GM11168 (cell line): ENCODE measurements around the gene SEZ6L2.
"Not testable (repeated sequence)": the region's sequence is repeated elsewhere in the genome, so short reads cannot be mapped to it uniquely, and the experiment has no call there.

Source experiments
- in situ Hi-C: fragments of 300-500 bp; cut with MboI; formaldehyde crosslinking; loops from one replicate; pipeline ENCODE4 v1.12.0; 2022; ENCODE audit warnings: low sequenced_read_pairs; ENCODE audit not compliant: unreplicated experiment

The SEZ6L2 gene

DNA sequence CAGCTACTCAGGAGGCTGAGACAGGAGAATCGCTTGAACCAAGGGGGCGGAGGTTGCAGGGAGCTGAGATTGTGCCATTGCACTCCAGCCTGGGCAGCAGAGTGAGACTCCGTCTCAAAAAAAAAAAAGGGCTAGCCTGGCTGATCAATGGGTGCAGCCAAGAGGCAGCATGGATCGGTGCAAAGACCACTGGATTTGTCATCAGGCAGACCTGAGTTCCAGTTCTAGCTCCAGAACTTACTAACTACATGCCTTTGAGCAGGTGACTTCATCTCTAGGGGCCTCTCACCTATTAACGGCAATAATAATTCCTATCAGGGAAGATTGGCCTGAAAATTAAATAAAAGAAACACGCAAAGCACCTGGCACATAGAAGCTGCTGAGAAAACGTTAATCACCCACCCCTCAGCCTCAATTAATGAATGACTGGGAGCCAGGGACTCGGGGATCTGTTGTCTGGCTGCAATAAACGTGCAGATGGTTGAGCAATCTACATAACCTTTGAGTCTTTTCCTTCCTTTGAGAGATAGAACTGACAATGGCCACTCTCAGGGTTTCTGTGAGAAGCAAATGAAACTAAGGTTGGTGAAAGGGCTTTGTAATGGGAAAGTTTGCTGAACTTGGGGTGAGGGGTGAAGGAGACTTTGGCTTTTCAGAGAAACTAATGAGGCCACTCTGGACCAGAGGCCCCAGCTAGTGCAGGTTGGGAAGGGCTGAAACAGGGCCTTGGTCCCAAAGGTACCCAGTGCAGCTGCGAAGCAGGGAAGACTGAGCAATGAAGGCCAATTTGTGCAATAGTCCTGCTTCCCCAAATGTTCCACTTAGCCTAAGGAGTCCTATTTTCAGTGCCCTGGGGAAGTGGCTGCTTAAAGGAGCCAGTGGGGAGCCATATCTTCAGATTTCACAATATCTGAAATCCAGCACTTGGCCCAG is 7.6 kb downstream of the SEZ6L2 start:
- in situ Hi-C loops = no loop called here

DNA sequence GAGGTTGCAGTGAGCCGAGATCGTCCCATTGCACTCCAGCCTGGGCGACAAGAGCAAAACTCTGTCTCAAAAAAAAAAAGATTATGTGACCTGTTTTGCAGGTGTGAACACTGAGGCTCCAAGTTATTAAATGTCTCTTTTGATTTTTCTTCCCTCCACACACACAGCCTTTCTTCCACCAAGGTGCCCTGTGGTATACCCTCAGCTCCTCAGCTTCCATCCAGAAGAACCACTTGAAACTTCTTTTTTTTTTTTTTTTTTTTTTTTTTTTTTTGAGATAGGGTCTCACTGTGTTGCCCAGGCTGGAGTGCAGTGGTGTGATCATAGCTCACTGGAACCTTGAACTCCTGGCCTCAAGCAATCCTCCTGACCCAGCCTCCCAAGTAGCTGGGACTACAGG is 10.0 kb downstream of the SEZ6L2 start:
- in situ Hi-C loops = not testable (repeated sequence)

DNA sequence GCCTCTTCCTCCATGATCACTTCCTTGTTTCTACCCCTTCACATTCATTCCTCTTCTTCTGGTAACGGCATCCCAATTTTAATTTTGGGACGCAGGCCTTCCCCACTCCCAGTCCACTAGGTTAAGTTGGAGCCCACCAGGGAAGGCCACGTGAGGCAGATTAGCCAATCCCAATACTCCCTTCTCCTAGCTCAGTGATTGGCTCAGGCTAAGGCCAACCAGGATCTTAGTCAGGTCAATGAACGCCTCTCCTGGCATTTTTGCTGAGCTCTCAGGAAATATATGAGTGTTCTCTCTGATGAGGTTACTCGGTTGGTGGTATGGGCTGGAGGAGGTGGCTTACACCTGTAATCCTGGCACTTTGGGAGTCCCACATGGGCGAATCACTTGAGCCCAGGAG is 15.4 kb downstream of the SEZ6L2 start:
- in situ Hi-C loops = no loop called here

DNA sequence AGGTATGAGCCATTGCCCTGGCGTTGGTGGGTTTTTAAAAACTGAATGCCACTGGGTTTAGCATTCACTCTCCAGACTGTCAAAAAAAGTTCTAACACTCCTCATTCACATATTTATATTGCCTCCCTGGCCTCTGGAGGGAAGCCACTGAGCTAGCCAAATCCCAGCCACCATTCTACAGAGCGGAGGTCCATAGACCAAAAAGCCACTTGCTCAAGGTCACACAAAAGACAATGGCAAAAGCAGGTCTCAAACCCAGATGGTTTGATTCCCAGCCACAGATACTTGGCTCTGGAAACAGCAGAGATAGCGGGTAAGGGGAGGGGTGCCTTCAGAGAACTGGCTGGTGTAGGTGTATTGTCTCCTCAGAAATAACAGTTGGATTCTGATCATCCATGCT is 18.3 kb downstream of the SEZ6L2 start:
- in situ Hi-C loops = no loop called here

DNA sequence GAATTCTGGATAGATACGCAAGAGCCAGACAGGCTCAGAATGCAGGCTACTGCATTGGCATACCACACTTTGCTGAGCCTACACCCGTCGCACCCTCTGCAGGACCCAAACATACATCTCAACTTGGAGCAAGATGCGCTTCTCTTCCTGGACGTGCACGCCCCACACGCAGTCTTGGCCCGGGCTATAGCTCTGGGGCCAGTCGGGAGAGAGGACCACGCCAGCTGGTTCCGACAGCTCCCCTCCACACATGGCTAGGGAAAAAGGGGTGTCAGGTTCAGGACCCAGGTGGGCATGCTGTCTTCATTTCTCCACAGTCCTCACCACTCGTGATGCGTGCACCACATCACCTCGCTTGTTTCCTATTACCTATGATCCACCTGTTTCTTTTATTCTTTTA is 21.2 kb downstream of the SEZ6L2 start:
- in situ Hi-C loops = no loop called here

DNA sequence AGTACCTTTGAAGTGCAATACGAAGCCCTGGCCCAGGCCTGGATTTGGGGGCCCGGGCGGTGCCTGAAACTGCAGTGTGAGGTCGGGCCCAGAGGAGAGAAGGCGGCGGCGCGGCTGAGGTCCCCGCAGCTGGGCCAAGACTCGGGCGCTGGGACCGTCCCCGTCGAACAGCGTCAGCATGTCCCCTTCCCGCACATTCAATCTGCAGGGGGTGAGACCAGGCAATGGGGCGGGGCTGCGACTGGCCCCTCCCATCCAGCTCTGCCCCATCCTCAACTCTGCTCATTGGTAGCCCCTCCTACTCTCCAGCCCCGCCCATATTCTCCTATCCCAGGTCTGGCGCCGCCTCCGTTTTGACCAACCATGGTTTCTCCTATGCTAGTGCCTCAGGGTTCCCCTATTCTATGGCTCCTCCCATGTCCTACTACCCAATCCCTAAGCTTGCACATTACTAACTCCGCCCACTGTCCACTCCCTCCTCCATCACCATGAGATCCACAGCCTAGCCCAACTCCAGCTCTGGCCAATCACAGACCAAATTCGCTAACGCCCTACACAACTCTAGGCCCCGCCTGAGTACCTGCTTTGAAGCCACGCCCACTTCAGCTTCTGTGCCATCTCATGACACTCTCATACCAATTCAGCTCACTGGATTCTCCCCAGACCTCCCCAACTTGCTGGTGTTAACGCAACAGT is 21.9 kb downstream of the SEZ6L2 start:
- in situ Hi-C loops = no loop called here

DNA sequence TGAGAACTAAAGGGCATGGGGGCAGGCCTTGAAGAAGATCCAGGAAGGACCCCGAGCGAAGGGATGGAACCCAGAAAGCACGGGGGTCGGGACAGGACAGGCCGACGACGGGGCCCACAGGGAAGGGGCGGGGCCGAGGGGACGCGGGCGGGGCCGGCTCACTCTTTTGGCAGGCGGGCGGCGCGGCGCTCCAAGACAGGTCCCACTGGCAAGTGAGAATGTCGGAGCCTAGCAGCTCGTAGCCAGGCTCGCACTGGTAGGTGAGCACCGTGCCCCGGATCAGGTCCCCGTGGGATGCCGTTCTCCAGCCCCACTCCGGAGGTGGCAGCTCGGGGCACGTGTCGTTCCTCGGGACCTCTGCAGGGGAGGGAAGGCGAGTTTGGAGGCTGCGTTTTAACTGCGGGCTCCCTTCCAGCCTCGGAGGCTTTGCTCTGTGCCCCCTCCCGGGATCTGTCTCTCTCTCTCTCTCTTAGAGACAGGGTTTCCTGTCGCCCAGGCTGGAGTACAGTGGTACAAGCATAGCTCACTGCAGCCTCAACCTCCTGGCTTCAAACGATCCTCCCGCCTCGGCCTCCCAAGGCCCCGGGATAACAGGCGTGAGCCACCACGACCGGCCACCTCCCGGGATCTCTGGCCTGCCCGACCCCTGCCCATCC is 22.6 kb downstream of the SEZ6L2 start:
- in situ Hi-C loops = no loop called here

DNA sequence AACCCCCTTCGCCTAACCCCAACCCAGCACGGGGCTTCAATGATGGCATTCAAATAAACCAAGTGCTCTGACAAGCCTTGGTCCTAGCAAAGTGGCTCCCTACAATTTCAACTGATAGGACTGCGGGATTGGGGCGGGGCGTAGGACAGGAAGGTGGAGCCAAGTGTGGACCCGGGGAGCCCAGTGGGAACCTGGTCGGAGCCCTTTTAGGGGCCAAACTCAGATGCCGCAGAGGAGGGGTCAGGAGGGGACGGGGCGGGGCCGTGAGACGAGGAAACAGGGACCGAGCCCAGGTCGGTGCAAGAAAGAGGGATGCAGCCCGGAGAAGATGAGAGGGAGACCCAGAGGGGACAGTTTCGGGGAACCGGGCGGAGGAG is 23.1 kb downstream of the SEZ6L2 start:
- in situ Hi-C loops = no loop called here

DNA sequence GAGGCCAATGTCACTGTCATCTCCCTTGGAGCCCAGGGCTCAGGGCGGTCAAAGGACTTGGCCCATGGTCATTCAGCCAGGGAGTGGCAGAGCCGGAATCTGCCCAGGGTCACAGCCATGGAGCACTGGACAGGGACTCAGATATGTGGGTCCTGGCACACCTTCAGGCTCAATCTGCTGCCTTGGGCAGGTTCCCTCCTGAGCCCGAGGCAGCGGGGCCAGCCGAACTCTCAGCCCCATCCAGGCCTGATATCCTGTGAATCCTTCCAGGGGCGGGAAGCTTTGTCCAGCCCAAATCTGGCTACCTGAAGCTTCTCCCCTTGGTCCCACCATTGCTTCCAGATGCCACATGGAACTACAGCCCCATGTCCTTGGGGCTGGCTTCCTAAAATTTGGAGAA is 24.1 kb downstream of the SEZ6L2 start:
- in situ Hi-C loops = no loop called here

DNA sequence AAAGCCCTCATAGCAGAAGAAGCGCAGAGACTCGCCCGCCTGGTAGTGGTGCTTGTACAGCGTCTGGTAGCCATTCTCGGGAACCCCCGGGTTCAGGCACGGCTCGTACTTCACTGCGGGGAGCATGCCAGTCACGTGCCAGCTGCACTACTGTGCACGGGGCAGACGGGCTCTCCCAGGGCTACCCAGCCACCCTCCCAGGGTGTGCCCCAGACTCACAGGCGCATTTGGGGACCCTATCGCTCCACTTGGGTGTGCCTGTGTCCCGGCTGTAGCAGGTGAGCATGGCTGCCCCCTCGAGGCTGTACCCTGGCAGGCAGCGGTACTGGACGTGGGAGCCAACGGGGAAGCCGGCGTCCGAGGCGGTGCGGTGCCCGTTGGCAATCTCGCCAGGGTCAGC is 26.0 kb downstream of the SEZ6L2 start:
- in situ Hi-C loops = no loop called here

DNA sequence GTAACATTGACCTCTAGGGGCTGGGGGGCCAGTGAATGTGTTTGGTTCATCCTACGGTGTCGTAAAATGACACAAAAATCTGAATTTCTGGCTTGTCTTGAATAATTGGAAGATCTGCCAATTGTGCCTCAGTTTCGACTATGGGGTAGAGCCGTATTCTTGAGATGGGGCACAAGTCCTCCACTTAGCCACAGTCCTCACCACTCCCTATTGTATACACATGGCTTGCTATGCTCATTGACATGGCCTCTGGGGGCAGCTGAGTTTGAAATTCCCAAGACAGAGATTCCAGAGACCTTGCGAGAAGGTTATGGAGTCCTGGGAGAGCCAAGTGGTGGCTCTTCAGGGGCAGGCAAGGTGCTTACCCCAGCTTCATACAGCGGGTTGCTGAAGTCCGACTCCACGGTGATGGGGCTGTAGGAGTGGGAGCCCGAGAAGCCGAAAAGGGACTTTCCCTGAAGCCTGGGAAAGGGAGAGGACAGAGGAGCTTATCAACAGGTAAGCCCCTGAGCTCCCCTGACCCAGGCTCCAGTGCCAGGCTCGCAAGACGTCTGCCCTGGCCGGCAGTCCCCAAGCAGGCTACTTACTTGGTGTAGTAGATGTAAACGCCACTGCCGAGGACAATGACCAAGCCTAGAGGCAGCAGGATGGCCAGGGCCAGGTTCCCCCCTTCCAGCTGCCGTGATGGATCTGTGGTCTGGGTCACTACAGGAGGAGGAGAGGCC is 27.4 kb downstream of the SEZ6L2 start:
- in situ Hi-C loops = no loop called here

DNA sequence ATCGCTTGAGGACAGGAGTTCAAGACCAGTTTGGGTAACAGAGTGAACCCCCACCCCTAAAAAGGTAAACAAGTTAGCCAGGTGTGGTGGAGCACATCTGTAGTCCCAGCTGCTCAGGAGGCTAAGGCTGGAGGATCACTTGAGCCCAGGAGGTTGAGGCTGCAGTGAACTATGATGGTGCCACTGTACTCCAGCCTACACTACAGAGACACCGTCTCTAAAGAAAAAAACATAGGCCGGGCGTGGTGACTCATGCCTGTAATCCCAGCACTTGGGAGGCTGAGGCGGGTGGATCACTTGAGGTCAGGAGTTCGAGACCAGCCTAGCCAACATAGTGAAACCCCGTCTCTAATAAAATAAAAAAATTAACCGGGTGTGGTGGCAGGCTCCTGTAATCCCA is 30.3 kb downstream of the SEZ6L2 start:
- in situ Hi-C loops = not testable (repeated sequence)

DNA sequence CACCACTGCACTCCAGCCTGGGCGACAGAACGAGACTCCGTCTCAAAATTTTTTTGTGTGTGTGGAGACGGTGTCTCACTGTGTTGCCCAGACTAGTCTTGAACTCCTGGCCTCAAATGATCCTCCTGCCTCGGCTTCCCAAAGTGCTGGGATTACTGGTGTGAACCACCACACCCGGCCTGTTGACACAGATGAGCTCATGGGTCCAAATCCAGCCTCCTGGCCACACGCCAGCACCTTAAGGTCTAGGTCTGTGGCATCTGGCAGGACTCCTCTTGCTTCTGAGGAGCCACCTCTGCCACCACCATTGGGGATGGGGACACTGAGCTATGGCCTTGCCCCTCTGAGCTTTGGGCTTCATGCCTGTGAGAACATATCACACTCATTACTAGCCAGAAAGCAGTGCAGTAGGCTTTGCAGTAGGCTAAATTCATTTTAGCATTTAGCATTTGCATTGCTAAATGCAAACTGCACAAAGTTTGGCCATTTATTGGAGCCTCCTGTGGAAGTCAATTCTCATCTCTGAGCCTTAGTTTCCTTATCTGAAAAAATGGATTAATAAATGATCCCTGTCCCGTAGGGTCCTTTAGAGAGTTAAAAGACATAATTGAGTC is 30.8 kb downstream of the SEZ6L2 start:
- in situ Hi-C loops = no loop called here

DNA sequence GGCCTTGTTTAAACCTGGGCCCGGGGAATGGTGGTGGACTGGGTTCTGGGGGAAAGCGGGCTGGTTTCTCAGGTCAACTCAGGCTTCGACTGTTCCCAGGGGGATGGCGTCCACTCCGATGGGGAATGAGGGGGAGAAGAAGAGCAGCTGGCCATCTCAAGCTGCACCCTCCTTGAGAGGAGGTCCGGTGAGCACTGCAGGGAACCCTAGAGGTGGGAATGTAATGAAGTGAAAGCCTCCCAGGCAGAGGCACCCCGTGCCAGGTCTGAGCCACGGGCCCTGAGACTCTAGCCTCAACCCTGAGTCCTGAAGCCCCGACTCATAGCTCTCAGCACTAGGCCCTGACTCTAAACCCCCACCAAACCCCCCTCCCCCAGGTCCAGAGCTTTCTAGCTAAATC is 35.1 kb downstream of the SEZ6L2 start:
- in situ Hi-C loops = no loop called here

DNA sequence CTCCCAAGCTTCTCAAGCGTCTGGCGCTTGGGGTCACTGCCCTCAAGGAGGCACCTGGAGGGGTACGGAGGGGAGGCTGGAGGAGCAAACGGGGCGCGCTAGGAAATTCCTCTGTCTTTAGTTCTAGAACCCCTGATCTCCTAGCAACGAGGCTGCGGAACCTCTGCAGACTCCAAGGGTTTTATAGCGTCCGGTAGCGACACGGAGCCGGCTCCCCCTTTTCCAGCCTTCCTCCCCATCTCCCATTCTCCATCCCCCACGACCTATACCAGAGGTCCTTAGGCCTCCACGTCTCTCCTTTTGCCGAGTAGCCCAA is 35.7 kb downstream of the SEZ6L2 start:
- in situ Hi-C loops = no loop called here

DNA sequence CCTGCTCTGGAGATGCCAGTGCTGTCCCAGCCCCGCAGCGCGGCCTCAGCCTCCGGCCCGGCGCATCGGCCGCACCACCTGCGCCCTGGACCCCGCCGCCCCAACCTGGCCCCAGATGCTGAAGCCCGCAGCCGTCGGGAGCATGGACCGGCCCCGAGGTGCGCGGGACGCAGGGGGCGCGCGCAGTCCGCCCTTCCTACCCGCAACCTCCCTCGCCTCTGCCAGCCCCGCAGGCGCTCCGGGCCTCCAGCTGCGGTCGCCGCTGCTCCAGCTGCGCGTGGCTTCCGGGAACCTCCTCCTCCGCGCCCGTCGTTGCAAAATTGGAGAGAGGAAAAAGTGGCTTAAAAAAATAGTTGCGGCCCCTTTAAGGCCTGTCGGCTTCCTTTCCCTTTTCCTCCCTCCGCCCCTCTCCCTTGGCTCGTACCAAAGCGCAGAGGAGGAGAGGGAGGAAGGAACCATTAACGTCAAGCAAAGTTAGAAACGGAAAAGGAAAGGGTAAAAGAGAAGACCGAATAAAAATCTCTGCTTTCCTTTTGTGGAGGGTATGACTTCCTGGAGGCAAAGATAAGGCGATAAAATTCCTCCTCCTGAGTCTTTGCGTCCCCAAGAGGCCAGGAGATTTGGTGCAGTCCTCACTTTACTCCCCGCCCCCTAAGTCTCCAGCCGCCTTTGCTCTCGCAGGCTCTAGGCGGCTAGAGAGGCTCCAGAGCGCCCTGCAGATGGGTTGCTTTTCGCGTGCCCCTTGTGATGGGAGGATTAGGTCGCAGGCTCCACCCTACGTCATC is 36.3 kb downstream of the SEZ6L2 start, which contains the start of gene CDIPT:
CDIPT (minus strand) TSS at position 343 of the 785 bp plus-strand sequence. CDS start 369 bp downstream, outside the sequence.
- in situ Hi-C loops = no loop called here

DNA sequence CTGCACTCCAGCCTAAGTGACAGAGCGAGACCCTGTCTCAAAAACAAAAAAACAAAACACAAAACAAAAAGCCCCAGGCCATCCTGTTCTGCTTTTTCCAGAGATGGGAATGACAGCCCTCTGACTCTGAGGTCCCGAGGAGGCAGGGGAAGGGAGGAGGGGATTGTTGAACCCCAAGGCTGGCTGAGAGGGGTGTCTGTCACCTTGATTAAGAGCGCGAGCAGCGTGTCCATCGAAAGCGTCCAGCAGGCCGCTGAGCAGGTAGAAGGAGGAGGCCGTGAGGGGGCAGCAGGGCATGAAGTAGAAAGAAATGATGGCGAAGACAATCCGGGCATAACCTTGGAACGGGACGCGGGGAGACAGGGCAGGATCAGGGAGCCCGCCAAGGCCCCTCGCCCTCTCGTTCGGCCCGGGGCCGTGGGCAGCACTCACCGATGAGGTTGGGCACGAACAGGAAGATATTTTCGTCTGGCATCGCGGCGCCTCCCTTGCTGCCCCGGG is 36.9 kb downstream of the SEZ6L2 start:
- in situ Hi-C loops = no loop called here

DNA sequence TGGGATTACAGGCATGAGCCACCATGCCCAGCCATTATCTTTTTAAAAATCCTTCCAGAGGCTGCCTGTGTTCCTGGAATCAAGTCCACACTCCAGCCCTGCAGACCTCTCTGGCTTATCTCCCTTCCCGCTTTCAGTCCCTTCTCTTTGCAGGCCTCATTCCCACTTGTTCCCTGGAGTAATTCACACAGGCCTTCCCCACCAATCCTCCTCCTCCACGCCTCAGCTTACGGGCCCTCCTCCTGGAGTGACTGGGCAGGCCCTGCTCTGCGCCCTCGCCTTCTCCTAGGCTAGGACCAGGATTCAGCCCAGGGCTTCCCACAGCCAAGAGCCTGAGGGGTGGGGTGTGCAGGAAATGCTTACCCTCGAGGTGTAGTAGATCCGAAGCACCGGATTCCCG is 39.1 kb downstream of the SEZ6L2 start:
- in situ Hi-C loops = no loop called here

DNA sequence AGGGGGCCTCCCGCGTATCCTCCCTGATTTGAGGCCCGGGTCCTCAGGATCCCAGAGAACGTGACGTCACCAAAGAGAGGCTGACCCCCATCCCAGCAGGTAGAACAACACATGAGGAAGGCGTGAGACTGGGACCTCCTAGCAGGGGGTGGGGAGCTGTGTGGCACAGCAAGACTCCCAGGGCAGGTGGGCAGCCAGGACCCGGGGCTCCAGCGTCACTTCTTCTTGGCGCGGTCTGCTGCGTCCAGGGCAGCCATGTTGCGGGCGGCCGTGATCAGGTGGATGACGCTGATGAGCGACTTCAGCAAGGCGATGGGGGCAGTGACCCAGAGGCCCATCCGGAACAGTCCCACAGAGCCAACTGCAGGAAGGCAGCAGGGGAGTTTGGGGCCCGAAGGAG is 40.4 kb downstream of the SEZ6L2 start:
- in situ Hi-C loops = no loop called here
